OCI-LY1 (cell line): ENCODE data around the gene ARHGEF33.

Source experiments
- CTCF ChIP-seq: fragments of 200-600 bp; sonication (generic), shearing (Covaris generic); IDR thresholded peaks from 2 replicates; pipeline ENCODE4 v1.5.1; 2017; ENCODE audit warnings: mild to moderate bottlenecking, antibody characterized with exemption, low read length, moderate library complexity, mixed read lengths
- EZH2 ChIP-seq: fragments of 200-600 bp; sonication (generic), shearing (Covaris generic); IDR thresholded peaks from 2 replicates; pipeline ENCODE4 v1.8.0; 2017; ENCODE audit warnings: borderline replicate concordance, mixed run types, mild to moderate bottlenecking, antibody characterized with exemption, low read length, moderate library complexity, mixed read lengths

DNA sequence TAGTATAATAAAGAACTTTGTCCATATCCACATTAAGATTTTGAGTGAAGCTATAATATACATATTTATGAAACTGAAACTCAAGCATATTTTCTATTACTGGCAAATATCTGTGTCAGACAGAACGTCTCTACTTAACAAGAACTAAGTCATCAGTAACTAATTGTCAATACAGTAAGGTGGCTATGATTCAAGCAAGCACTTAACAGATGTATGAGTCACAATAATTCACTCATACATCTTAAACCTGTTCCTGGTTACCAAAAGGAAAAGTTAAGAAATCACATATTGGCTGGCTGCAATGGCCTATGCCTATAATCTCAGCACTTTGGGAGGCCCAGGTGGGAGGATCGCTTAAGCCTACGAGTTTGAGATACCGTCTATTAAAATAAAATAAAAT, 135.2 kb downstream of the ARHGEF33 start:
- no peak for TF ChIP-seq CTCF
- TF ChIP-seq EZH2, result no peak
